Osteoblast (primary cell): ENCODE results near the gene WRAP73. TPM values are rescaled to one million over a fixed set of nuclear protein-coding genes. Genes with fewer than 3 reads are reported as not detected.

Experiments used
- DNase-seq: peaks from one replicate; pipeline ENCODE4 v3.0.0; 2011; ENCODE audit warnings: low spot score, mixed read lengths; ENCODE audit not compliant: insufficient read length; ENCODE audit errors: missing footprints
- H2AFZ ChIP-seq: 2 replicates; pipeline ENCODE4 v1.6.0; 2011; ENCODE audit warnings: mild to moderate bottlenecking, low read length
- H3K27ac ChIP-seq: 2 replicates; pipeline ENCODE4 v1.5.1; 2011; ENCODE audit warnings: mild to moderate bottlenecking, low read depth, low read length, moderate library complexity
- H3K27me3 ChIP-seq: 2 replicates; pipeline ENCODE4 v1.6.0; 2012; ENCODE audit warnings: mild to moderate bottlenecking, control low read depth, inconsistent platforms, low read length, moderate library complexity; ENCODE audit not compliant: insufficient read depth
- H3K36me3 ChIP-seq: 2 replicates; pipeline ENCODE4 v1.5.1; 2011; ENCODE audit warnings: mild to moderate bottlenecking, low read length, control low read depth, moderate library complexity; ENCODE audit not compliant: insufficient read depth
- H3K4me1 ChIP-seq: 2 replicates; pipeline ENCODE4 v1.5.1; 2011; ENCODE audit warnings: mild to moderate bottlenecking, low read length, control low read depth, moderate library complexity; ENCODE audit not compliant: insufficient read depth
- H3K4me2 ChIP-seq: 2 replicates; pipeline ENCODE4 v1.6.0; 2011; ENCODE audit warnings: mild to moderate bottlenecking, low read length; ENCODE audit not compliant: insufficient read depth
- H3K4me3 ChIP-seq: fragments of 200-600 bp; sonication (generic); 3 replicates; pipeline ENCODE4 v1.5.1; 2012; ENCODE audit warnings: mild to moderate bottlenecking, low read length, inconsistent platforms; ENCODE audit not compliant: insufficient read depth
- H3K79me2 ChIP-seq: 2 replicates; pipeline ENCODE4 v1.6.0; 2012; ENCODE audit warnings: mild to moderate bottlenecking, low read length, control low read depth, inconsistent platforms; ENCODE audit not compliant: insufficient read depth
- H3K9me3 ChIP-seq: 2 replicates; pipeline ENCODE4 v1.5.1; 2011; ENCODE audit warnings: low read depth, low read length, control low read depth
- H4K20me1 ChIP-seq: 2 replicates; pipeline ENCODE4 v1.6.0; 2012; ENCODE audit warnings: mild to moderate bottlenecking, low read length, control low read depth; ENCODE audit not compliant: insufficient read depth
- CTCF ChIP-seq: IDR thresholded peaks from 2 replicates; pipeline ENCODE4 v1.5.1; 2011; ENCODE audit warnings: mild to moderate bottlenecking, low read depth, low read length, moderate library complexity; ENCODE audit errors: extremely low read depth
- total RNA-seq: library from RNA; depleted of rRNA; stranded (reverse); fragments of >200 nt; gene quantifications from 2 replicates; pipeline ENCODE4 v1.2.3, GENCODE V29; 2012

WRAP73 gene
- total RNA-seq, 1 donor: 9.8 TPM

GRCh38 chr1:3632298-3632697 lies 17.6 kb downstream of the WRAP73 start:
- H3K79me2 ChIP-seq: no peaks in the 10 kb centered on the region
- no peak overlapping the region for H3K4me3 ChIP-seq
- H3K4me1 ChIP-seq: no peaks in the 10 kb centered on the region
- no peaks in the 10 kb centered on the region for H3K9me3 ChIP-seq
- no peak overlapping the region for H3K4me2 ChIP-seq
- no peaks in the 10 kb centered on the region for H4K20me1 ChIP-seq
- H3K27me3 ChIP-seq: no peaks in the 10 kb centered on the region
- no peak for TF ChIP-seq CTCF
- H3K36me3 ChIP-seq: peaks cover 50% of the 10 kb centered on the region
- H2AFZ ChIP-seq: no peak overlapping the region
- DNase-seq: peak; percentile 89
- H3K27ac ChIP-seq: no peak overlapping the region

GRCh38 chr1:3631320-3632260 lies 18.3 kb downstream of the WRAP73 start:
- Histone ChIP-seq H3K4me3 (no peak overlapping the region), H3K36me3 (peaks cover 48% of the 10 kb centered on the region), H3K4me2 (no peak overlapping the region), H3K79me2 (no peaks in the 10 kb centered on the region), H4K20me1 (no peaks in the 10 kb centered on the region), H2AFZ (no peak overlapping the region), H3K27ac (no peak overlapping the region), H3K27me3 (no peaks in the 10 kb centered on the region), H3K9me3 (no peaks in the 10 kb centered on the region), H3K4me1 (no peaks in the 10 kb centered on the region)
- TF ChIP-seq CTCF: no peak
- DNase-seq: no peak

- no peak for TF ChIP-seq CTCF
Observed at GRCh38 chr1:3630914-3631313, 19.0 kb downstream of the WRAP73 start.

GRCh38 chr1:3630161-3630611 lies 19.7 kb downstream of the WRAP73 start:
- Histone ChIP-seq H3K9me3 (no peaks in the 10 kb centered on the region), H3K4me1 (peaks cover 5% of the 10 kb centered on the region), H3K27ac (no peak overlapping the region), H3K79me2 (peaks cover 11% of the 10 kb centered on the region), H2AFZ (no peak overlapping the region), H3K27me3 (no peaks in the 10 kb centered on the region), H4K20me1 (peaks cover 5% of the 10 kb centered on the region), H3K4me2 (no peak overlapping the region), H3K36me3 (peaks cover 42% of the 10 kb centered on the region), H3K4me3 (no peak overlapping the region)
- no peak for TF ChIP-seq CTCF
- peak; percentile 46 for DNase-seq

More at GRCh38 chr1:3630914-3631313, 19.0 kb downstream of the WRAP73 start:
- peaks cover 1% of the 10 kb centered on the region for H3K4me1 ChIP-seq
- no peaks in the 10 kb centered on the region for H3K27me3 ChIP-seq
- H3K4me3 ChIP-seq: no peak overlapping the region
- peaks cover 3% of the 10 kb centered on the region for H4K20me1 ChIP-seq
- peak; percentile 81 for DNase-seq
- no peaks in the 10 kb centered on the region for H3K9me3 ChIP-seq
- peaks cover 4% of the 10 kb centered on the region for H3K79me2 ChIP-seq
- H3K27ac ChIP-seq: no peak overlapping the region
- H3K36me3 ChIP-seq: peaks cover 44% of the 10 kb centered on the region
- H2AFZ ChIP-seq: no peak overlapping the region
- H3K4me2 ChIP-seq: no peak overlapping the region
